Psoas muscle (tissue), 8 donors: ENCODE measurements around the gene KDM5B. TPM values are rescaled to one million over a fixed set of nuclear protein-coding genes. Genes with fewer than 3 reads are reported as not detected.
"Not testable (repeated sequence)": the region's sequence is repeated elsewhere in the genome, so short reads cannot be mapped to it uniquely, and the experiment has no call there.

ENCODE experiments used
- ATAC-seq, 4 donors: fragments of 200-7000 bp; cut with Tn5 transposase; one replicate each; pipeline ENCODE4 v1.9.1; 2020; ENCODE audit warnings: moderate library complexity in 3 of 4, mild to moderate bottlenecking in 2 of 4
- DNase-seq, 2 donors: peaks; one replicate each; pipeline ENCODE4 v3.0.0-alpha.2; 2020
- H3K27ac ChIP-seq: fragments of 200-600 bp; one replicate; pipeline ENCODE4 v1.8.0; 2022
- H3K27me3 ChIP-seq, 3 donors: fragments of 200-600 bp in 1 of 3; one replicate each; pipeline versions ENCODE4 v1.6.1 to v1.8.0; 2013 to 2022; ENCODE audit warnings: low read length in 2 of 3, mild to moderate bottlenecking in 2 of 3, moderate library complexity in 1 of 3; ENCODE audit not compliant: insufficient read depth in 3 of 3
- H3K36me3 ChIP-seq, 2 donors: fragments of 200-600 bp in 1 of 2; one replicate each; pipeline versions ENCODE4 v1.6.1 to v1.8.0; 2013 to 2022; ENCODE audit warnings: low read depth in 1 of 2, mild to moderate bottlenecking in 1 of 2, moderate library complexity in 1 of 2; ENCODE audit not compliant: insufficient read depth in 1 of 2
- H3K4me1 ChIP-seq: fragments of 200-600 bp; one replicate; pipeline ENCODE4 v1.8.0; 2022
- H3K4me3 ChIP-seq: fragments of 200-600 bp; one replicate; pipeline ENCODE4 v1.8.0; 2022; ENCODE audit warnings: mild to moderate bottlenecking
- H3K9me3 ChIP-seq: fragments of 200-600 bp; one replicate; pipeline ENCODE4 v1.8.0; 2022
- CTCF ChIP-seq: fragments of 200-600 bp; IDR thresholded peaks from one replicate; pipeline ENCODE4 v1.8.0; 2022; ENCODE audit warnings: antibody characterized with exemption
- WGBS, 3 donors: extraction: QIAGEN DNeasy Blood & Tissue Kit; methylation state at CpG; one replicate each; pipeline versions ENCODE4 v1.1.6 to v1.1.7; 2013; 5-methylcytosine and 5-hydroxymethylcytosine counted together
- intact Hi-C, 2 donors: fragments of 100-400 bp; cut with DNase I; formaldehyde crosslinking; loops; one replicate each; pipeline versions ENCODE4 v1.11.0 to v1.14.2; 2022
- polyA plus RNA-seq, 3 donors: library from polyadenylated mRNA; stranded (reverse); fragments of 200-250 nt; gene quantifications; one replicate each; pipeline ENCODE4 v1.2.3, GENCODE V29; 2013
- total RNA-seq, 4 donors: library from RNA; stranded (reverse); fragmentation: NEBNext Ultra II Directional in 2 of 4; extraction: Animal tissue kit (Norgen Biotek cat#: 25700) in 2 of 4; gene quantifications; one replicate each; pipeline versions ENCODE4 v1.2.1 to v1.2.4, GENCODE V29; 2021 to 2023
- donor health status: healthy with polysubstance abuse.
- donor health status: DM: no; HTN: no; CAD: no; lungs with moderate emphysema.
- donor health status: Bipolar disorder and iron deficiency.
- donor health status: healthy.
- donor health status: DM: yes; HTN: yes; CAD: no.
- donor health status: DM: no; HTN: no; CAD: no.
- donor health status: DM: no; HTN: no; CAD: no.
- donor health status: DM: yes; HTN: yes; CAD: no.

Gene KDM5B
- total and polyA plus RNA-seq, 7 donors: 2.4 to 13.9 (median 10.7) TPM

DNA sequence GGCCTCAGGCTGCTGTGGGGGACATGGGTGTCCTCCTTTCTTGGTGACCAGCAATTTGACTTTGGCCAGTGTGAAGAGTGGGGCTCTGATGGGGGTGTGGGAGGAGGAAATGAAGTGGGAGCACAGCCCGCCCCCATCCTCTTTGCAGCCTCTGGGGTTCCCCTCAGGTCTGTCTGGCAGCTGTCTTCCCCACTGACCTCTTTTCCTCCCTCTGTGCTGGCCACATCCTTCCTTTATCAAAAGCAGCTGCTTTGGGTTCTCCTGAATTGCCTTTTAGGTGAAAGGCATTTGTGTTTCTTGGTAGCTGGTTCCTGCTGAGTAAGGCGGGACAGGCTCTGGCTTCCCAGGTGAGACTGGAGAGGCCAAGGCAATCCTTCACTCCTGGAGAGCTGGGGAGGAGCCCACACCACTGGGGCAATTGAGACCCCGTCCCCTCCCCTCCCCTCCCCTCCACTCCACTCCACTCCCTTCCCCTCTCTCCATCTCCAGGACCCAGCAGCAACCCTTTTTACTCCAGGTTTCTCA, 27.4 kb upstream of the KDM5B start:
- WGBS, 3 donors: 38 to 63% (median 42%) methylated on average over 3 of the region's 3 CpGs
- Histone ChIP-seq H3K27ac (no peak overlapping the region), H3K4me3 (no peak overlapping the region), H3K27me3 (peaks cover 0 to 2% (median 0%) of the 10 kb centered on the region in 3 donors), H3K4me1 (no peaks in the 10 kb centered on the region), H3K9me3 (no peaks in the 10 kb centered on the region), H3K36me3 (no peaks in the 10 kb centered on the region)
- TF ChIP-seq CTCF: no peak
- no peak for ATAC-seq
- intact Hi-C loops: no loop called here
- DNase-seq: no peak

DNA sequence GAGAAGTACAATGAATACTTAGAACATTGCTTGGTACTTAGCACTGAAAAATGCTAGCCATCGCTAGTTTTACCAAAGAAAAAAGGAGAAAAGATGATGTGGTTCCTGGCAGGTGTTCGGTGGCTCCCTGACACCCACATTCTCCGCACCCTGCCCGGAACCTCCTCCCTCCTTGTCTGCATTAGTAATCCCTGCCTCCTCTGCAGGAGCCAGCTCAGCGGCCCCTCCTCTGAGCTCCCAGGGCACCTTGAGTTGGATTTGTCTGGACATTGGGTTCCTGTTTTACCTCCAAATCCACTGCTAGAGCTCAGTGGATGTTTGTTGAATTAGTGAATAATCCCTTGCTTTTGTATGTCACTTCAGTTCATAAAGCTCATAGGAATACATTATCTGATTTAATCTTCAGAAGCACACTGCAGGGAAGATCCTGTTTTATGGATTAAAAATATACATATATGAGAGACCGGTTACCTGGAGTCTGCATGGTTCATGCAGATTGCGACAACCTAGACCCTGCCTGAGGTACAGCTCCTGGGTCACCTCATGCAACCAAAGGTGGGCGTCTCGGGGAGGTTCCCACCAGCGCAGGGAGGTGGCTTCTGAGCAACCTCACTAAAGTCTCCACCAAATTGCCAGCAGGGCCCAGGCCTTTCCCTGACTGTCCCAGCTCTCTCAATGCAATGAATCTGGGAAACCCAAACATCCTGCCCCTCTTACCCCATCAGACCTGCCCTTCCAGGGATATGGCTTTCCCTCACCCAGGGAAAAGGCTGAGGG, 26.7 kb upstream of the KDM5B start:
- intact Hi-C loops: no loop called here
- no peak for ATAC-seq
- TF ChIP-seq CTCF: no peak
- Histone ChIP-seq H3K4me1 (no peaks in the 10 kb centered on the region), H3K9me3 (no peaks in the 10 kb centered on the region), H3K27me3 (peaks cover 0 to 2% (median 0%) of the 10 kb centered on the region in 3 donors), H3K36me3 (no peaks in the 10 kb centered on the region), H3K27ac (no peak overlapping the region), H3K4me3 (no peak overlapping the region)
- no peak for DNase-seq
- 73 to 78% (median 76%) methylated on average over 10 of the region's 10 CpGs for WGBS, 3 donors

GRCh38 chr1:202831906-202832305, 23.7 kb upstream of the KDM5B start:
- TF ChIP-seq CTCF: no peak
- intact Hi-C loops: no loop called here
- no peak for DNase-seq
- Histone ChIP-seq H3K27ac (no peak overlapping the region), H3K4me3 (no peak overlapping the region), H3K27me3 (peaks cover 0 to 2% (median 0%) of the 10 kb centered on the region in 3 donors), H3K4me1 (no peaks in the 10 kb centered on the region), H3K36me3 (no peaks in the 10 kb centered on the region), H3K9me3 (no peaks in the 10 kb centered on the region)
- WGBS, 3 donors: 78 to 82% (median 81%) methylated on average over 3 of the region's 3 CpGs
- no peak for ATAC-seq

GRCh38 chr1:202829223-202829622, 21.0 kb upstream of the KDM5B start:
- ATAC-seq, DNase-seq, H3K4me1 ChIP-seq, H3K36me3 ChIP-seq, H3K9me3 ChIP-seq, H3K27ac ChIP-seq, intact Hi-C loops, H3K4me3 ChIP-seq, H3K27me3 ChIP-seq: not testable (repeated sequence)
- 96% methylated on average over 9 of the region's 9 CpGs for WGBS, 3 donors

DNA sequence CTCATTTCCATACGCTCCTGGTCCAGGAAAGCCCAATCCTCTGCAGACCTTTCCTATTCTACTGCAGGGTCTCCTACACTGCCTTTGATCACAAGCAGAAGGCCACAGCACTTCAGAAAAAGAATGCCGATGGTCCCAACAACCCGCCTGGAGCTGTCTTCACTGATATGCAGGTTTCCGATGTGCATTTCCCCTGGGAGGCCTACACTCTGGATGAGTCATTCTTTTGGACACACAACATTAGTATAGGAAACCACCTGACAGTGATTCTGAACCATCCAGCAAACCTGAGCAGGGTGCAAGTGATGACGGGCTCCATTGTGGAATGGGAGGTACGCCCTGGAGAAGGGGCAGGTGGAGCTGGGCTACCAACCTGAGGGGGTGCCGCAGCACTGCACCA, 17.5 kb upstream of the KDM5B start:
- ATAC-seq (no peak), DNase-seq (no peak)
- H3K27ac ChIP-seq: no peak overlapping the region
- no peak for TF ChIP-seq CTCF
- 83 to 85% (median 84%) methylated on average over 7 of the region's 7 CpGs for WGBS, 3 donors
- H3K27me3 ChIP-seq: peaks cover 0 to 4% (median 0%) of the 10 kb centered on the region in 3 donors
- H3K36me3 ChIP-seq: no peaks in the 10 kb centered on the region
- intact Hi-C loops: no loop called here
- H3K4me1 ChIP-seq: no peaks in the 10 kb centered on the region
- H3K4me3 ChIP-seq: no peak overlapping the region
- no peaks in the 10 kb centered on the region for H3K9me3 ChIP-seq
